Activated CD8-positive, alpha-beta memory T cell treated with anti-CD3 and anti-CD28 coated beads, Interleukin-2, amount 50 U/mL, for 48 hours (primary cell): Measurements from ENCODE around the gene SETDB2.

Experiments used
- DNase-seq: peaks from one replicate; pipeline ENCODE4 v3.0.0-alpha.2; 2020

The SETDB2 gene

DNA sequence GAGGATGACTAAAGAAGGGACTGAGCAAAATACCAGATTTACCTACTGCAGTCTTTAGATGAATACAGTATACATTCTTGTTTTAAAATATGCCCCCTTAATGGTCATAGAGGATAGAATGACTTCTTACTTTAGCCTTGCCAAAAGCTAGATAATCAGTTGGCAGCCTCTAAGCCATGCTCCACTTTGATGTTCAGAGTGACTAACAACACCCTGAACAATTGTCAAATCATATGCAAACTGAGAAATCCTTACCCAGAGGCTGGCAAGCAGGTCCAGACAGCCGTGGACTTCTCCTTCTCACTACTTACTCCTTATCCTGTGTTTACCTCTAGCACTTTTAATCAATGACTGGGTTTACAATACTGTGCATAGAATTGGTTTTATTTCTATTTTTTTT lies 28.1 kb downstream of the SETDB2 start:
- no peak for DNase-seq

DNA sequence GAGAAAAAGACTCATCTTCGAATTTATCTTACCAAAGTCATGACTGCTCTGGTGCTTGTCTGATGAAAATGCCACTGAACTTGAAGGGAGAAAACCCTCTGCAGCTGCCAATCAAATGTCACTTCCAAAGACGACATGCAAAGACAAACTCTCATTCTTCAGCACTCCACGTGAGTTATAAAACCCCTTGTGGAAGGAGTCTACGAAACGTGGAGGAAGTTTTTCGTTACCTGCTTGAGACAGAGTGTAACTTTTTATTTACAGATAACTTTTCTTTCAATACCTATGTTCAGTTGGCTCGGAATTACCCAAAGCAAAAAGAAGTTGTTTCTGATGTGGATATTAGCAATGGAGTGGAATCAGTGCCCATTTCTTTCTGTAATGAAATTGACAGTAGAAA lies 32.5 kb downstream of the SETDB2 start:
- no peak for DNase-seq

DNA sequence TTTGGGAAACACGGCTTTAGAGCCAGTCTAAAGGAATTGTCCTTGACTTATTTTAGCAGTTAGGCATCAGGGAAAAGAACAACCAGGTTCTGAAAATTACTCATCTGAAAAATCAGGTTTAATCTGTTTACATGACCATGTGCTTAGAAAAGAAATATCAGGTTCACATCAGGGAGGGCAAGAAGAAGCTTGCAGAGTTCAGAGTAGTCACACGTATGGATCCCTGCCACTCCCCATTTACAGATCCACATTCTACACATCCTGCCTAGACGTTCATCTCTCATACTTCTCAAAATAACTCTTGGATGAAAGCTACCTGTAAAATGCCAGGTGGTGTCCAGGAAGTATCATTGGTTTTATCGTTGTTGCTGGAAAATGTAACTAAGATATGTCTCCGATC lies 37.7 kb downstream of the SETDB2 start:
- no peak for DNase-seq

DNA sequence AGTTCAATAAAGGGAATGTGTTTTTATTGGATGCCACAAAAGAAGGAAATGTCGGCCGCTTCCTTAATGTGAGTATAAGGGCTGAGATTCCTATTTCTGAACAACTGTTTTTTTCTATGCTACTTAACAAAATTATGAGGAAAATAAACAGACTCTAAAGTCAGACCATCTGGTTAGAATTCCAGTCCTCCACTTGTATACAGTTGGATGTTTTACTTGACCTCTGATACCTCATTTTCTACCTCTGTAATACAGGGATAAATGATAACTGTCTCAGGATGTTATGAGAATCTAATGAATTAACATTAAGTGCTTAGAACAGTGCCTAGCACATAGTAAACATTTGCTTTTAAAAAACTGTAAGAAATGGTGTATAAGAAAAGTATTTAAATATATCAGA lies 44.5 kb downstream of the SETDB2 start:
- no peak for DNase-seq

DNA sequence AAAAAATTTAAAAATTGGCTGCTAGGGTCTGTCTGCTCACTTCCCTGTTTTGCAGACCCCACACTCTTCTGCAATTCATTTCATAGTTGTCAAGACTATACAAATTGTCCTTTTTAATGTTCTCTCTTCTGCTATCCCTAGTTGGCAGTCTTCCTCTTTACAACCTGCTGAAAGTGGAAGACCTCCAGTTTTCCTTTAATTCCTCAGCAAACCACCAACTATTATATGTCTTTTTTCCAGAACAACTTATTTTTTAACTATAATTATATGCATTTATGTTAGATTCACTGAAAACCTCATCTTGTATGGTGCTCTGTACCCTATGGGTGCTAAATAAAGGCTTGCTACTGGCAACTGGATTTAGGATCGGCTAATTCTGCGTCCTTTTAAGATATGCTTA lies 50.6 kb downstream of the SETDB2 start:
- DNase-seq: no peak

DNA sequence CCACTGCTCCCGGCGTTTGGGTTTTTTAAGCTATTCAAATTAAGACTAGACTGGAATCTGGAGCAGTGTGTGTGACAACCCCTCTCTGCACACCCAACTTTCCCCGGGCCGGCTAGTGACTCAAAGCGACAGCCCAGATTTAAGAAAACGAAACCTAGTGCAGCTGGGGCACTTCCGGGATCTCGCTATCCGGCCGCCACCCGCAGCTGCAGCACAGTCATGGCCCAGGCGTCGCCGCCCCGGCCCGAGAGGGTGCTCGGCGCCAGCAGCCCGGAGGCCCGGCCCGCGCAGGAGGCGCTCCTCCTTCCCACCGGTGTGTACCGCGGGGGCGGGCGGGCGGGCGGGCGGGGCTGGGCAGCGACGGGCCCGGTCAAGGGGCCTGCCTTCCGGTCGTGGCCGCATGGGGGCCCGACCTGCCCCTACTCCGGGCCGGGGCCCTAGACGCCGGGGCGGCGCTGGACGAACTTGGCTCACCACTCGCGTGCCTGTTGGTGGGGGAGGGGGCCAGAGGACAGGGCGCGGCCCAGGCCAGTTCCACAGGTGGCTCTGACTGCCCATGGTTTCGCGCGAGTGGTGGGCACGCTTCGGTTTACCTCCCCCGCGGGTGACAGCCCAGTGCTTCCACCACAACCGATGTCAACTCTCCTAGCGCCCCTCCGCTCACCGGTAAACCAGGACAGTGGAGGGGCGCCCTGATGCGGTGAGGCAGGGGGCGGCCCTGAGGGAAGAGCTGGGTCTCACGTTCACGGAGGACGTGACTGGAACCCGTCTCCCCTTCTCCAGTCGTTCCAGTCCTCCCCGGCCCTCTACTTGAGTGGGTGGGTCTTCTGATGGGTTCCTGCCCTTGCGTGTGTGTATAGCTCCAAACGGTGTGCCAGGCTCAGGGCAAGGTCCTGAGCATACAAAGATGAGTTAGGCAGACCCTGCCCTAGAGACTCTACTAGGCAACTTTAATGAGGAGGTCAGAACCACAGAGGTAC lies 52.0 kb downstream of the SETDB2 start, which contains the start of gene PHF11:
TSS of gene PHF11 (plus strand) at position 171 of the 980 bp plus-strand sequence. CDS start at position 220, 49 bp downstream.
- DNase-seq: peak; percentile 91

DNA sequence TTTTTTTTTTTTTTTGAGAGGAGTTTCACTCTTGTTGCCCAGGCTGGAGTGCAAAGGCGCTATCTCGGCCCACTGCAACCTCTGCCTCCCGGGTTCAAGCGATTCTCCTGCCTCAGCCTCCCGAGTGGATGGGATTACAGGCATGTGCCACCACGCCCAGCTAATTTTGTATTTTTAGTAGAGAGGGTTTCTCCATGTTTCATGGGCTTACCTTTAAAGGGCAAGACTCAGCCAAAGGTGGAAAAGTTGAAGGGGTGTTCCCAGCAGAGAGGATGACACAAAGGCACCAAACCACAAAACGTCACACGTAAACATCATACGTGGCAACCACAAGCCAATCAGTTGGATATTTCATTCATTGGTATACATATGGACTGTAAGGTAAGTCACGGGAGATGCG lies 52.8 kb downstream of the SETDB2 start:
- peak; percentile 65 for DNase-seq

DNA sequence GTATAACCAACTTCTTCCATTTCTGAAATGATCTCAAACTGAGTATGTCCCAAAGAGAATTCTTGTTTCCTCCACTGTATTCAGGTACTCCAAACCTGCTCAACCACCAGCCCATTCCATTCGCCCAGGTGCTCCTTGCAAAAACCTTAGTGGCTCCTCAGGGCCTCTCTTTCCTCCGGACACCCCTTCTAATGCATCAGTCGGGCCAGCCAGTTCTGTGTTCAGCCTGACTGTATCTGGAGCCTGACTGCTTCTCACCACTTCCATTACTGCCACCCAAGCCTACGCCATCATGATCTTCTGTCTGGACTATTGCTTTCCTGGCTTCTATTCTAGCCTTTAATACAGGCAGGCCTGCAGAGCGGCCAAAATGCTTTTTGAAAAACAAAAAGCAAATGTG lies 53.2 kb downstream of the SETDB2 start:
- peak; percentile 61 for DNase-seq

DNA sequence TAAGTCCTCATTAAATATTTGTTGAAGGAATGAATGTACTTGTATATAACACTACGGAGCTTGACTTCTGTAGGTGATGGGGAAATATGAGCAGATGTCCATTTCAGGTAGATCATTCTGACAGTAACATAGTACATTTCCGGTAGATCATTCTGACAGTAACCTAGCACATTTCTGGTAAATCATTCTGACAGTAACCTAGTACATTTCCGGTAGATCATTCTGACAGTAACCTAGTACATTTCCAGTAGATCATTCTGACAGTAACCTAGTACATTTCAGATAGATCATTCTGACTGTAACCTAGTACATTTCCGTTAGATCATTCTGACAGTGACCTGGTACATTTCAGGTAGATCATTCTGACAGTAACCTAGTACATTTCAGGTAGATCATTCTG lies 54.1 kb downstream of the SETDB2 start:
- no peak for DNase-seq

DNA sequence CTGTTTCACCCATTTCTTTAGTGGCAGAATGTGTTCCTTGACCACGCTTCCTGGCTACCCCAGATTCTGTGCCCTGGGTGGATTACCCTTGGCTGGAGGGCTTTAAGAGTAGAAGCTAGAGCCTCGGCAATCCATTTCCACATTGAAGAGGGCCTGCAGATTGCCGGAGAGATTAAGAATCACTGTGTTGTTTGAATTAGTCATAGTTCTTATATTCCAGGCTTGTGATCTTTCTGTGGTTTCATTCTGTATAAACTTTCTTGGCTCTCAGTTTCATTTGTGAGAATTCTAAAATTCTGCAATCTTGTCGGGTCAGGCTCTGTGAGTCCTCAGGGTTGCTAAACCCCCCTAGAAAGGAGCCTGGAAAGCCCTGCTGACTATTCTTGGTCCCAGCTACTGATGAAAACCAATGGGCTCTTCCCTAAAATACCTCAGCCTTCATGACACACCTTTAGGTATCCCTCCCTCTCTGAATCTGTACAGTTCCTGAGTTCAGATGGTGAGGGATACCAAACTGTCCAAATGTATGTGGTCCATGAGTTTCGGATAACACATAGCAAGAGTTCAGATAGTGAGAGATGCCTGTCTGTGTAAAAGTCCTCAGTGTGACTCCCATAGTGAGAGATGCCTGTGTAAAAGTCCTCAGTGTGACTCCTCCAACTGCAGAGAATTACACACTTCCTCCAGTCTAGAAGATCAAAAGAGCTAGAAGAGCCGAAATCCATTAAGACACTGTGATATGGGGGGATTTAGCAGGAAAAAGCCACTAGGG lies 56.0 kb downstream of the SETDB2 start:
- peak; percentile 55 for DNase-seq

DNA sequence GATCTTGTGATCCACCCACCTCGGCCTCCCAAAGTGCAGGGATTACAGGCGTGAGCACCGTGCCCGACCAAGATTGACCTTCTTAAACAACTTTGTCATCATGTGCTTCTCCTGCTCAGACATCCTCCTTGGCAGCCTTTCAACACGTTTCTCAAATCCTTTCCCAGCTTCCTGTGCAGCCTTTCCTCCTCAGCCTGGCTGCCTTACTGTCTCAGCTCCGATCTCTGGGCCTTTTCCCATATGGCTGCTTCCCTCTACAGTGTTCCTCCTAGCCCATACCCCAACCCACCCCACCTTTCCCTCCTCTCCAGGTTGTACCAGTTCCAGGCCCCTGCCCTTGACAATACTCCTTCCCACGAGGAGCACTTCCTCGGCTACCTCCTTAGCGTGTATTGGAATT lies 58.9 kb downstream of the SETDB2 start:
- DNase-seq: no peak

DNA sequence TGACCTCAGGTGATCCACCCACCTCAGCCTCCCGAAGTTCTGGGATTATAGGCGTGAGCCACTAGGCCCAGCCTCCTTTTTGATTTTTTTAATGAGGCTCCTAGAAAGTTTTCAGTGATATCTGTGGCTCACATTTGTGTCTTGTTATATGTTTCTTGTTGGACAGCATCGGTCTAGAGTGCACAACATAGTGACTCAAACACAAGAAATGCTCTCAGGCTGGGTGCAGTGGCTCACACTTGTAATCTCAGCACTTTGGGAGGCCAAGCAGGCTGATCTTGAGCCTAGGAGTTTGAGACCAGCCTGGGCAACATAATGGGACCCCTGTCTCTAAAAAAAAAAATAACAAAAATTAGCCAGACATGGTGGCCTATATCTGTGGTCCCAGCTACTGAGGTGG lies 59.9 kb downstream of the SETDB2 start:
- DNase-seq: no peak

DNA sequence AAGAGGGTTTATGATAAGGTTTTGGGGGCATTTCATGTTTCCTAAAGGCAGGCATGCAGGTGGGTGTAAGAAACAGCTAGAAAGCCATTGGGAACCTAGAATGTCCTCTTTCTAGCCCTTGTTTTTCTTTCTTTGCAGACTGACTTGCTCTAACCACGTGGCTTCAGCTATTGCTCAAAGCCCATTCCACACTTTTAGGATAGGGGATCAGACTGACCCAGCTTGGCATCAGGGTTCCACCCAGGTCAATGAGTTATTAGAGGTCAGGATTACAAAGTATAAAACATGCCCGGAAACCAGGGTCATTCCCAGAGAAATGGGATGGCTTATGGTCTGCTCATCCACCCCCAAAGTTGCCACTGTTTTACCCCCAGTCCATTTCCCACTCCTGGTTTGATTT lies 68.5 kb downstream of the SETDB2 start:
- DNase-seq: no peak

DNA sequence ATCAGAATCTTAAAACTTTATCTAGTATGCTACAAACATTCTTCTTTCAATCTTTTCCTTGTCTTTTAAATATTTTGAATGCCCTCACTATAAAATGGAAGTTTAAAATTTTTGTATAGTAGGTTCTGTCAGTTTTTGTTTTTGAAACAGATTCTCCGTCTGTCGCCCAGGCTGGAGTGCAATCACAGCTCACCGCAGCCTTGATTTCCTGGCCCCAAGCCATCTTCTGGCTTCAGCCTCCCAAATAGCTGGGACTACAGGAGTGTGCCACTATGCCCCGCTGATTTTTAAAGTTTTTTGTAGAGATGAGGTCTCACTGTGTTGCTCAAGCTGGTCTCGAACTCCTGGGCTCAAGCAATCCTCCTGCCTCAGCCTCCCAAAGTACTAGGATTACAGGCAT lies 72.4 kb downstream of the SETDB2 start:
- no peak for DNase-seq

DNA sequence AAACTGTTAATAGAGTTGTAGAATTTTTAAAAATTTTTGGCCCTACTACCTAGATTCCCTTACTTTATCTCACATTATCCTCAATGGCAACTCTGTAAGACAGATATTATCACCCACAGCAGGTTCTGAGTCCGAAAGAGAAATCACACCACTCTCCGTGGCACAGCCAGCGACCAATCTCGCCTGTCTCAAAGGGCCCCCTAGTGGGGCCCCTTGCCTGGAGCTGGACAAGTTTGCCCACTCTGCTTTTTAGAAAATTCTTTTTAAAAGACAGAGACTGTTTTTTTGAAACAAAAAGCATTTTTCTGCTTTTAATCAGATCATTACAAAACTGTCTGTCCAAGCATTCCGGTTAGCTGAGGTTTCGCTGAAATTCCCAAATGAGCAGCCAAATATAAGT lies 73.4 kb downstream of the SETDB2 start:
- no peak for DNase-seq

DNA sequence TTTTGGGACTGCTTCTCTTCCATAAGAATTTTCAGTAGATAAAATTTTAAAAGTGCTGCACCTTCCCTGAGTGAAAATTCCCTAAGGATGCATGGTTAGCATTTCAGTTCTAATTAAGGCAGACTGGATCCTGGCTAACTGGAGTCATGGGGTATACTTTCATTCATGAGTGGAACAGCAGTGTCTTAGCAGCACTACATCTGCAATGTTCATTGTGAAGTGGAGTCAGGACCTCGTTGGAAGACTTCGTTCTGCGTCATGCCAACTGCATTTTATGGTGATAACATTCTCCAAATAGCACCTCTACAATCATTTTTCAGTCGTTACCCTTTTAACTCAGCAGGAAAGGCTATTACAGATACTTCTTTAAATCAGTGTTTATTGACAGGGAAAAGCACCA lies 77.2 kb downstream of the SETDB2 start:
- DNase-seq: no peak

DNA sequence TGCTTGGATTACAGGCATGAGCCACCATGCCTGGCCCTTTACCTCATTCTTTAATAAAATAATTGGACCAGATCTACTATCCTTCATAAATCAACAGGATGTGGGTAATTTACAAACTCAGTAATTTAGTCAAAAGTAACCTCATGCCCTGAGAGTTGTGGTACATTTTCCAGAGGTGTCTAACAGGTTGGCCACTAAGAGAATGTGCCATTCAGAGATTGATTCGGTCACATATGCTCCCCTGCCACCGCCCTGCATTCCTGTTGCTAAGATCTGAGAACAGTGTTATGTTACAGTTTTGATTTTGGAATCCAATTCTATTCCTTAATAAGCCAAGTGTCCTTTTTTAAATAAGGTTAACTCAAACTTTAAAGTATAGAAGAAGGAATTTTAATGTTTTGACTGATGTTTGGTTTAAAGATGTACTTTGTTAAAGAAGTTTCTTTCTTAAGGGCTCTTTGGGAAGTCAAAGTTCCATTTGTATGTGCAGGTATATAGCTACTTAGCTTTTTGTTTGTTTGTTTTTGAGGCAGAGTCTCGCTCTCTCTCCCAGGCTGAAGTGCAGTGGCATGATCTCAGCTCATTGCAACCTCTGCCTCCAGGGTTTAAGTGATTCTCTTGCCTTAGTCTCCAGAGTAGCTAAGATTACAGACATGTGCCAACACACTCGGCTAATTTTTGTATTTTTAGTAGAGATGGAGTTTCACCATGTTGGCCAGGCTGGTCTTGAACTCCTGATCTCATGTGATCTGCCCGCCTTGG lies 80.8 kb downstream of the SETDB2 start:
- DNase-seq: no peak

DNA sequence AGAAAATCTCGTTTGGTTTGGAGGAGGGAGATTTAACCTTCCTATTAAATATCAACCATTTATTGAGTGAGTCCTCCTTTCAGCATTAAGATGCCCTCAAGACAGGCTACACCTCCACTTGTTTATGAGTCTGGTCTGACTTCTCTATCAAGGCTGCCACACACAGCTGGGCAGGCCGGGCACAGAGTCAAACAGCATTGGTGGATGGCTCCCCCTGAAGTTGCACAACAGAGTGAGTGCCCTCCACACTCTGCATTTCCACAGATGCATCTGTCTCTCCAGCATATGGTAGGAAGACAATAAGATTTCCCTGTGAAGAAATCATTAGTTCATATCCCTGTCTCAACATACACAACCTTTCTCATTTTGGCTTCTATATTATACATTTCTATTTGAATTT lies 83.0 kb downstream of the SETDB2 start:
- no peak for DNase-seq

DNA sequence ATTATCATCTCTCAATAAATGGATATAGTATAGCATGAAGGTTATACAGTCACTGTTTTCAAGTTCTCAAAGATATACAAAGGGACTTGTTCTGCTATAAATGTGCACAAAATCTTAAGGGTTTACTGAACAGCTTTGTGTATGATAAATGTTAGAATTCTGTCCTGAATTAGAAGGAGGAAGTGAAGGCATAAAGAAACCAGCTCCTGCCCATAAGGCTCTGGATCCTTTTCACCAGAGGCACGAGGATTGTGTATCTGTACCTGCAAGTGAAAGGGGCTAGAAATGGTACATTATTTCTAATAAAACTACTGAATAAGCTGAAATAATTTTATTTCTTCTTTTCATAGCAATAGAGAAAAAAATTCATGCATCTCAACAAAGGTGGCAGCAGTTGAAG lies 84.1 kb downstream of the SETDB2 start:
- no peak for DNase-seq

DNA sequence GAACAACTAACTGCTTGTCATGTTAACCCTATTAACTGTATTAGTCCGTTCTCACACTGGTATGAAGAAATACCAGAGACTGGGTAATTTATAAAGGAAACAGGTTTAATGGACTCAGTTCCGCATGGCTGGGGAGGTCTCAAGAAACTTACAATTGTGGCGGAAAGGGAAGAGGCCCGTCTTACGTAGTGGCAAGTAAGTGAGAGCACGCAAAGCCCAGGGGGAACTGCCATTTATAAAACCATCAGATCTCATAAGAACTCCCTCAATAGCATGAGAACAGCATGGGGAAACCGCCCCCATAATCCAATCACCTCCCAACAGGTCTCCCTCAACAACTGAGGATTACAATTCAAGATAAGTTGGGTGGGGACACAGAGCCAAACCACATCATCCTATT lies 86.4 kb downstream of the SETDB2 start:
- DNase-seq: no peak

DNA sequence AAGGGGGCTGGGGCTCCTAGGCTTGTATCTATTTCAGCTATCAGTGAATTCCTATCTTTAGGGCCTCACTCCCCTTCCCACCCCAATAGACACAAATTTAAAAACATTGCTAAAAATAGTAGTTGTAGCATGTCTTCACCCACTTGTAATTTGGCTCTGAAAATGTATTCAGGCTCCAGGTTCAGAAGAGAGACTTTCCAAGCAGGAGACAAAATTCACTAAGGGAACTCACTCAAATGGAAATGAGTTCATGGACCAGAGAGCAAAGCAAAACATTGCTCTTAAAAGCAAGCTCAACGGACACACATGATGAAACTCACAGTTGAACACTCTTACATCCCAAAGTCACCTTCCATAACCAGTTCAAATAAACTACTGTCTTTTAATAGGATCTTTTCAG lies 88.5 kb downstream of the SETDB2 start:
- no peak for DNase-seq

DNA sequence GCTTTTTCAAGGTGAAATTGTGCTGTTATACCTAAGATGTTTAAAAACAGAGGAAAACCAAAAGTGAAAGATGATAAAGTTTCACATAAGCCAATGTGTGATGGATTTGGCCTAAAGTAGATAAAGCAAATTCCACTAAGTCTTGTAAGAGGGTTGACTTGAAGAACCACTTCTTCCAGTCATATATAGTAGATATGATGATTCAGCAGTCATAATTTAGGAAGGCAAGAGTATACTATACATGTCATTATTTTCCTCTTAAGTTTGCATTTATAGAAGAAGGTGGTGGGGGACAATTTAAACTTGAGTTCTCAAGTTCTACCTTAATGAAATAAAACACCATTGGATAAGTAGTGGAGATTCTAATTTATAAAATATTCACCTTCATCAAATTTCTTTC lies 88.9 kb downstream of the SETDB2 start:
- no peak for DNase-seq

DNA sequence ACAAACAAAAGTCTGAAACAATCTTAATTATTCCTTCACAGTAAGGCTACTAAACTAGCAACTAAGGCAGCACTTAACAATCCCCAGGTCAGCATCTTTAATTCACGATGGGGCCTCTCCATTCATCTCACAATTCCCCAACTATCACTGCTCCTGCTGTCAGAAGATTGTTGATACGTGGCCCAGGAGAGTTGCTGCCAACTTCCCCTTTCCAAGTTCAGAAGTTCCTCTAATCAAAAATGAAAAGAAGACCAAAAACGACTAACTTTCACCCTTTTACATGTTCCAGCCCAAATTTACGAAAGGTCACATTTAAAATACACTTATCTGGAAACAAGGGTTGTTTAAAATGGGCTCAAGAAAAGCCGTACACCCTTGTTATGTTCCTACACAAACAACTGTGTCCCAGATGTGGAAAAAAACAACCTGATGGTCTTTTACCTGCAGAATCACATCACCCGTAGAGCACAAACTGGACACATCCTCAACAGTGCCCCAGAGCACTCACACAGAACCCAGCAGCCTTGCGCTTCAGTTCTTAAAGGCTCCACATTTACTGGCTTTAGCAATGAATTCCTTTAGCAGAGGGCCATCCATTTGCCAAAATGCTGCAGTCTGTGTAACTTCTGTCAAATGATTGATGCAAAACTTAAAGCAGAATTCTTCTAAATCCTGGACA lies 89.7 kb downstream of the SETDB2 start:
- no peak for DNase-seq
